Hindlimb muscle (tissue), 1 donor: ENCODE data around the gene HOXD9. TPM values are rescaled to one million over a fixed set of nuclear protein-coding genes. Genes with fewer than 3 reads are reported as not detected.

Experiments
- DNase-seq: peaks from one replicate; pipeline ENCODE4 v3.0.0-alpha.2; 2013
- polyA plus RNA-seq: library from polyadenylated mRNA; unstranded; fragments of 120-200 nt; gene quantifications from one replicate; pipeline ENCODE4 v1.2.1, GENCODE V29; 2013; ENCODE audit not compliant: insufficient read length

HOXD9 gene
- polyA plus RNA-seq, 1 donor = 10.5 TPM

- no peak for DNase-seq
Observed at GRCh38 chr2:176098366-176099158, 24.0 kb upstream of the HOXD9 start.

GRCh38 chr2:176099159-176099727, 23.3 kb upstream of the HOXD9 start:
- DNase-seq = no peak

DNA sequence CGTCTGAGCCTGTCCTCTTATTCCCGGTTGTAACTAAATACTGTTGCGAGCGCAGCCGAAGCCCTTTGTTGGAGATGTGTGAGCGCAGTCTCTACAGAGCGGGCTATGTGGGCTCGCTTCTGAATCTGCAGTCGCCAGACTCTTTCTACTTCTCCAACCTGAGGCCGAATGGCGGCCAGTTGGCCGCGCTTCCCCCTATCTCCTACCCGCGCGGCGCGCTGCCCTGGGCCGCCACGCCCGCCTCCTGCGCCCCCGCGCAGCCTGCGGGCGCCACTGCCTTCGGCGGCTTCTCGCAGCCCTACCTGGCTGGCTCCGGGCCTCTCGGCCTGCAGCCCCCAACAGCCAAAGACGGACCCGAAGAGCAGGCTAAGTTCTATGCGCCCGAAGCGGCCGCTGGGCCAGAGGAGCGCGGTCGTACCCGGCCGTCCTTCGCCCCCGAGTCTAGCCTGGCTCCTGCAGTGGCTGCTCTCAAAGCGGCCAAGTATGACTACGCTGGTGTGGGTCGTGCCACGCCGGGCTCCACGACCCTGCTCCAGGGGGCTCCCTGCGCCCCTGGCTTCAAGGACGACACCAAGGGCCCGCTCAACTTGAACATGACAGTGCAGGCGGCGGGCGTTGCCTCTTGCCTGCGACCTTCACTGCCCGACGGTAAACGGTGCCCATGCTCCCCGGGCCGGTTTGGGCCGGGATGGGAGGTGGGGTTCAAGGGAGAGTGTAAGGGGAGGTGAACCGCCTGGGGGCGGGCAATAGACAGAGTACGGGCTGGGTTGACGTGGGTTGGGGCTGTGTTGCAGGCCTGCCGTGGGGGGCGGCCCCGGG, 22.6 kb upstream of the HOXD9 start, which contains the start of gene HOXD12:
TSS of gene HOXD12 (plus strand) at position 68 of the 819 bp plus-strand sequence. CDS start at position 75, 7 bp downstream.
- DNase-seq = no peak

DNA sequence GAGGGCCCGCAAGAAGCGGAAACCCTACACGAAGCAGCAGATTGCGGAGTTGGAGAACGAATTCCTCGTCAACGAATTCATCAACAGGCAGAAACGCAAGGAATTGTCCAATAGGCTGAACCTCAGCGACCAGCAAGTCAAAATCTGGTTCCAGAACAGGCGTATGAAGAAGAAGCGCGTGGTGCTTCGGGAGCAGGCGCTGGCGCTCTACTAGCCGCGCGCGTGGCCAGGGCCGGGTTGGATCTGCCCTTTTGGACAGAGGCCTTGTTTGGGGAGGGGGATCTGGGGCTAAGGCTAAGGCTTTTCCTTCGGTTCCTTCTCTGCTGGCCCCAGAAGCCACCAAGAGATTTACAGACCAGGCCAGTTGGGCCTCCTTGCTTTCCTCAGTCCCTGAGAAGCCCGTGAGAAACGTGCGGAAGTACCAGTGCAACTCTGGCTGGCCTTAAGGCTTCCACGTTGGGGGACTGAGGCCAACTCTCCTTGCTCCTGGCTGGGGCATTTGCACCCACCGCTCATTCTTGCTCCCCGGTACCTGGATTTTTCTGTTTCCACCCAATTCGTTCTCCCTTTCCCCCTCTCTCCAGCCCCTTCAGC, 21.9 kb upstream of the HOXD9 start:
- no peak for DNase-seq

DNA sequence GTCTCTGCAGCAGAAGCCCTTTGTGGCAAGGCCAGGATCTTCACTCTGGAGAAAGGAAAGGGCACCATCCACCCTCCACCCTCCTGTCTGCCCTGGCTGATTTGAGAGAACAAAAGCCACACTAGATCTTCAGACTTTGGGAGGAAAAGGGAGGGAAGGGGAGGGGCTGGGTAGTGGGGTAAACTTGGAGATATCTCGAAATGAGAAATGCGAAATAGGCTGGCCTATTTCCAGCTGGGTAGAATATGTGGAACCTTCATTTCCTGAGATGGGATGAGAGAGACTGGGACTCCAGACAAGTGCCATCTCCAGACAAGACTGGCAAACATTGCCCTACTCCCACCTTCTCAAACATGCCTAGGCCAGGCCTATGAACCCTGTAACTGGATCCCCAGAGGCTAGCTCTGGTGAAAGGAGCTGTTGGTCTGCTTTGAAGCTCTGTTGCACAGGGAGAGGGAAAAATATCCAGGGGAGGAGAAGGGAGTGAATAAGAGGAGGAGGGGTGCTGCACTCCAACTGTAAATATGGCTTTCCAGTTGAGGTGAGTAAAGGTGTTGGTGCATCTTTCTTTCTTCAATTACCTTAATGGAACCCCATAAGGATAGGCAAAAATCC, 21.2 kb upstream of the HOXD9 start:
- no peak for DNase-seq

- no peak for DNase-seq
Observed at GRCh38 chr2:176101842-176102241, 20.7 kb upstream of the HOXD9 start.

DNA sequence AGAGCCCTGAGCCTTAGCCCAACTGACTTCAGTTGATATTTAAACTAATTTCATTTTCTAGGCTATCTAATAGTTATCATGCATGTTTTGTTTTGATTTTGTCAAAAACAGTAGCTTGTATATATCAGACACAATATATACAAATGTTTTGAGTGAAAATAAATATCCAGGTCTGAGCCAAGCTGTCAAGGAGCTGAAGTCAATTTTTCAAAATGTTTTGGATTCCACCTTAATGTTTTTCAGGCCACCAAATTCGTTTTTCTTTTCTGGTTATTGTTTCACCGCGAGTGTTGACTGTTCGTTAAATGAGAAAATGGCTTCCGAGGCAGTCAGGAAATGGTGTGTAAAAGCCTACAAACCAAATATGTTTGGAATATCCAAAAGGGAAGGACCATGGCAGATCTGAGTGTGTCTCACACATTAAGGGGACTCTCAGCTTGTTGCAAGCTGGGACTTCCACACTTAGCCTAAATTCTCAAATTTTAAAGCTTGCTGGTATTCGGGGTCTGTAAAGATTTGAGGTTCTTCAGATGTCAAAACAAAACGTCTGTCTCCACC, 20.1 kb upstream of the HOXD9 start:
- no peak for DNase-seq

GRCh38 chr2:176103194-176103593, 19.3 kb upstream of the HOXD9 start:
- no peak for DNase-seq

DNA sequence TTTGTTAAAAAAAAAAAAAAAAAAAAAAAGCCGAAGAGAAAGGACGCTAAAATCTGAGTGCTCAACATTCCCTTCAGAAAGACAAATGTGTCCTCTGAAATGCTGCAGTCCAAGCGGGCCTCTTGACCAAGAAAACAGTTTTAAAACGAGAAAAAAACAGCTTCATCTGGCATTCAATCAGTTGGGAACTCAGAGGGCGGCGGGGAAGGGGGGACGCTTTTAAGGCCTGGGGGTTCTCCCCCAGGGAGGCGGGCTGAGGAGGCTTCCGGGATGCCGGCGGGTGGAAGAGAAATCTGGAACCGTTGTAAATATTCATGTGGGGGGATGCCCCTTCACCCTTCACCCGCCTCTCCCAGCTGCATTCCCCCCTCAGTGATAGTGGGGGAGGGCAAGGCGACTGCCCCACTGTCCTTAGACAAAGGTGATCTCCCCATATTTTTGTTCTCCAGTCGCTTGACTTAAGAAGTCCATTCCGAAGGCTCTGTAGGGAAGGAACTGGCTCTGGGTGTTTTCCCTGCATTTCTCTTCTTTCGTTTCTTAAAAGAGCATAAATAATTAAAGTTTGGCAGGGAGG, 18.7 kb upstream of the HOXD9 start:
- DNase-seq = no peak

DNA sequence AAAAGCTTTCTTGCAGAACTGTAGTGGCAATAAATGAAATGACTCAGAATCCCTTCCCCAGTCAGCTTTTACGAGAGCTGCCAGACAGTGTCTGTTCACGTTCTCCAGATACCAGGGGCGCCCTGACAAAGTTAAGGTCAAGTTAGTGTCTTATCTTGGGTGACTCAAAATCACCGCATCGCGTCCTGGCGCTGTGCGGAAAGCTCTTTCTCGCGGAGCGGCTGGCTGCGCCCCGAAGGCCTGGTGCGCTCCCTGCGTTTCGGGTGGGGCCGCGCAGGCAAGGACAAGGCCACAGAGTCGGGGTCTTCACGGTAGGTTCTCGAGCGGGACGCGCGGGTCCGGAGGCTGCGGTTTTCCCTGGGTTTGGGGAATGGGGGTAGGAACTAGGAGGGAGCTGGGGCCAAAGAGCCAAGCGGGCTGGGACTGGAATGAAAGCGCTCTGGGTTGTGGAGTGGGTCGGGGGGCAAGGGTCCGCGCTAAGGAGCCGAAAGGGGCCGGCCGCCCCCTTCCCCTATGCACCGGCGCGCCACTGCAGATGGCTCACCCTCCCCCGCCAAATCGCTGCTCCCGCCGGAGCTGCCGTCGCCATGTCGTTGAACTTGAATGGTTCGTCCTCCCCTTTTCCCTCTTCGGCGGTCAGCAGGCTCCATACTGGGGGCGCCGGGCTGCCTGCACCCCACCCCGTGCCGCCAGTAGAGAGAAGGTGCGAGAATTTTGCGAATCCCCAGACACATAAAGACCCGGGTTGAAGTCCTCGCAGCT, 18.0 kb upstream of the HOXD9 start:
- DNase-seq = no peak

GRCh38 chr2:176105078-176105729, 17.3 kb upstream of the HOXD9 start:
- DNase-seq = no peak

DNA sequence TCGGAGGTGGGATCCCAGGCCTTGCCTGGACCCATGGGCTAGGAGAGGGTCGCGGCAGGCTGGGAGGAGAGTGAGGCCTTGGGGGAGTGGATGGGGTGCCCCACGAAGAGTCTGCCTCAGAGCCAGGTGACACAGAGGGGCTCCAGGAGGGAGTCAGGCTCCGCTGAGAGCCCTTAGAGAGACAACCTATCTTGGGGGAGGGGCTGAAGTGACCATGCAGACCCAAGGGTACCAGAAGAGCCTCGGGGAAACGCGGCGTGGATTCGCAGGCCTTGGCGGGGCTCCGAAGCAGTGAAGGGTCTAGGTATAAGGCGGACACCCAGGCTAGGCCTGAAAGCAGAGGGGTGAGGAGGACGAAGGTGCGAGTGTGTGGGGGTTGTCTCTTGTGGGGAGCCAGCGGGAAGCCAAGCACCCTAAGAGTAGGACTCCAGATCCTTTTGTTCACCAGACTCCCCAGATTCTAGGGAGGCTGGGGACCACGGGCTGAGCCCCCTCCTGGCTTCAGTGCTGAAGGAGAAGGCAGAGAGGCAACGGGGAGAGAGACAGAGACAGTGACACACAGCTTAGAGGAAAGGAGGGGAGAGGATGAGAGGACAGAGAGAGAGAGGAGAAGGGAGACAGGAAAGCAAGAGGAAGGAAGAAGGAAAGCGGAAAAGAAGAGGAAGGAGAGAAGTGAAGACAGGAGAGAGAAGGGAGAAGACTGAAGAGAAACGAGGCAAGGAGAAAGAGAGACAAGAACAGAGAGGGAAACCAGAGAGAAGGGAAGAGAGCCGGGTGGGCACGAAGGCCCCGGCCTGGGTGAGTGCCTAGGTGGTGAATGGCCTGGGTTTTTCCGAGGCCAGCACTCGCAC, 16.6 kb upstream of the HOXD9 start:
- DNase-seq = no peak

DNA sequence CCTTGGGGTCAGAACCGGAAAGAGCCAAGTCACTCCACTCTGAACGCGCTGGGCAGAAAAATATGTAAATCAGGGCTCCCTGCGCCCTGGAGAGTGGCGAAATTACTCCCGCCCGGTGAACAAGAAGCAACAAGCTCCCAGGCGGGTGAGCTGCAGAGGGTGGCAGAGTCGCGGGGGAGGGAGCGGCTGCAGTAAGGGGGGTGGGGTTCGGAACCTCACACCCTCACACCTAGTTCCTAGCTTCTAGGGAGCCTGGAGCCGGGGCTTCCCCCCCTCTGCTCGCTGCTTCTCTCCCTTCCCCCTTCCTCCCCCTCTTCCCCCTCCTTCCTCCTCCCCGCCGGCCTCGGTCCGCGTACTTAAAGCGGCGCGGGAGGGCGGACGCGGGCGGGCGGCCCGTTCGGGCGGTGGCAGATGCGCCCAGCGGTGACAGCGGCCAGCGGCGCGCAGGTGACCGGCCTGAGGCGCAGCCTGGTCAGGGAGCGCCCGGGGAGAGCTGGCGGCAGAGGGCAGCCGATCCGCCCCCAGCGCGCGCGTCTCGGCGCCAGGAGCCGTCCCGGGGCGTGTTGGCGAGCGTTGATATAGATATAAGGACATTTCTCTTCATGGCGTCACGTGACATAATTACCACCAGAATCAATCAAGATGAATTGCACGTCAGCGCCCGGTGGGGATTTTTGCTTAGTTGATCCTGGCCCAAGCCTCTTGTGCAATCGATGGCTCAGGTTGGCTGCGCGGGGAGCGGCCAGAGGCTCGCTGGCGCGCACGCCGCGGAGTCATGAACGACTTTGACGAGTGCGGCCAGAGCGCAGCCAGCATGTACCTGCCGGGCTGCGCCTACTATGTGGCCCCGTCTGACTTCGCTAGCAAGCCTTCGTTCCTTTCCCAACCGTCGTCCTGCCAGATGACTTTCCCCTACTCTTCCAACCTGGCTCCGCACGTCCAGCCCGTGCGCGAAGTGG, 15.7 kb upstream of the HOXD9 start, which contains the start of gene HOXD11:
TSS of gene HOXD11 (plus strand) at position 700 of the 959 bp plus-strand sequence. CDS start at position 776, 76 bp downstream.
- no peak for DNase-seq

DNA sequence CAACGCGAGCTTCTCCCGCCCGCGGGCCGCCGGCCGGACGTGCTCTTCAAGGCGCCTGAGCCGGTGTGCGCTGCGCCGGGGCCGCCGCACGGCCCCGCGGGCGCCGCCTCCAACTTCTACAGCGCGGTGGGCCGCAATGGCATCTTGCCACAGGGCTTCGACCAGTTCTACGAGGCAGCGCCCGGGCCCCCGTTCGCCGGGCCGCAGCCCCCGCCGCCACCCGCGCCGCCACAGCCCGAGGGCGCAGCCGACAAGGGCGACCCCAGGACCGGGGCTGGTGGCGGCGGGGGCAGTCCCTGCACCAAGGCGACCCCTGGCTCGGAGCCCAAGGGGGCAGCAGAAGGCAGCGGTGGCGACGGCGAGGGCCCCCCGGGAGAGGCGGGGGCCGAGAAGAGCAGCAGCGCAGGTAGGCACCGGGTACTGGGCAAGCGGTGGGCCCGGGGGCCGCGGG, 14.8 kb upstream of the HOXD9 start:
- DNase-seq = no peak

DNA sequence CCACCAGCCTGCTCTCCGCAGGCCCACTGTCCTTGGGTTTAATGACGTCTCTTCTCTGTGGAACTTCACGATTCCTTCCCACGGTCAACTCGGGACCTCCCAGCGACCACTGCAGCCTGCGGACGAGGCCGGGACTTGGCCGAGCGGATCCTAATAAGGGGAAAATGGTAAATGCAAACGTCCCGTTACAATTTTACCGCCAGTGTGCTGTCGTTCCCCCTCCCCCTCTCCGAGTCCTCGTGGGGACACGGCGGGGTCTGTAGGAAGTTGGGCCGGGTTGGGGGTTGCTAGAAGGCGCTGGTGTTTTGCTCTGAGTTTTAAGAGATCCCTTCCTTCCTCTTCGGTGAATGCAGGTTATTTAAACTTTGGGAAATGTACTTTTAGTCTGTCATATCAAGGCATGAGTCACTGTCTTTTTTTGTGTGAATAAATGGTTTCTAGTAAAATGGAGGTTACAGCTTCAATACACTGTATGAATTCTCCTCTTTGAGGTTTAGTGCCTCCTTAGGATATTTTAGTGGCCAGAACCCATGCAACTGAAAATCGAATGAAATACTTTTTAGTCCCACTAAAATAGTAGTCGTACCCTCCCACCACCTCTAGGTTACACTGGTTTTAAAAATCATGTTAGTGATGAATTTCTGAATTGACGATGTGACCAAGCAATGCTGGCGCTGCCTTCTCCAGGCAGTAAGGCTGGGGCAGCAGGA, 13.2 kb upstream of the HOXD9 start:
- DNase-seq = no peak

- DNase-seq = no peak
Observed at GRCh38 chr2:176109946-176110345, 12.6 kb upstream of the HOXD9 start.
